ENCODE measurements around the gene C17orf67. TPM values are rescaled to one million over a fixed set of nuclear protein-coding genes. Genes with fewer than 3 reads are reported as not detected.

The C17orf67 gene
- total and polyA plus RNA-seq, 7 donors = 0.14 to 1.1 (median 0.25) TPM; not detected in 1

- Histone ChIP-seq H3K4me1 (peaks cover 4% of the 10 kb centered on the region), H3K9me3 (no peaks in the 10 kb centered on the region), H3K27me3 (ENCODE audit: insufficient read depth in 3 of 3, low read length in 2 of 3) (no peaks in the 10 kb centered on the region), H3K27ac (no peak overlapping the region), H3K36me3 (ENCODE audit: insufficient read depth in 1 of 2, low read depth in 1 of 2) (no peaks in the 10 kb centered on the region), H3K4me3 (no peak overlapping the region)
- TF ChIP-seq CTCF (IDR thresholded peaks at IDR 0.05) = no peak
- ATAC-seq = no peak
- intact Hi-C loops (cut with DNase I) = no loop called here
- DNase-seq = no peak
These were observed 16.7 kb downstream of the C17orf67 start for GRCh38 chr17:56817066-56817465.

GRCh38 chr17:56815711-56816110, 18.0 kb downstream of the C17orf67 start:
- Histone ChIP-seq H3K4me1 (peaks cover 4% of the 10 kb centered on the region), H3K27ac (no peak overlapping the region), H3K27me3 (ENCODE audit: insufficient read depth in 3 of 3, low read length in 2 of 3) (no peaks in the 10 kb centered on the region), H3K4me3 (no peak overlapping the region), H3K9me3 (no peaks in the 10 kb centered on the region), H3K36me3 (ENCODE audit: insufficient read depth in 1 of 2, low read depth in 1 of 2) (no peaks in the 10 kb centered on the region)
- WGBS, 3 donors = 70 to 77% (median 71%) methylated on average over 6 of the region's 6 CpGs
- TF ChIP-seq CTCF (IDR thresholded peaks at IDR 0.05) = no peak
- DNase-seq (no peak), ATAC-seq (no peak)
- intact Hi-C loops (cut with DNase I) = no loop called here

DNA sequence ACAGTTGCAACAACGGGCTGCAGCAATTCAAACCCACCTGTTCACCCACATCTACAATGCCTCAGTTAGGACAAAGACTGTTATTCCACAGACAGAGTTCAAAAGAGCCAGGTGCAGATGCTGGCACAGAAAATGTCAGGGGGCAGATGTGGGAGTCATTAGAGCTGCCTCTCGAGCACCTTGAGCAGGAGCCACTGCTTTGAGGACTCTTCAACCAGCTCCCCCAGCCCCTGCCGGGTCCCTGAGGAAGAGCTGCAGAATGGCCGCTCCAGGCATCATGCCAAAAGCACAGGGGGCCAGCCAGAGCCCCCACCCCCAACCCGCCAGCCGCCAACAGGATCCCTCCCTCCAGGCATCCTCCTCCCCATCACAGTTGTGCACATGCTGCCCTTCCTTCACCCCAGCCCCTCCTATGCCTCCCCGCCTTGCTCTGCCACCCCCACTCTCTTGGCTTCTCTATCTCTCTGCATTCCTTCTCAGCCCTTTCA, 20.8 kb downstream of the C17orf67 start:
- Histone ChIP-seq H3K27me3 (ENCODE audit: insufficient read depth in 3 of 3, low read length in 2 of 3) (no peaks in the 10 kb centered on the region), H3K4me1 (no peaks in the 10 kb centered on the region), H3K4me3 (no peak overlapping the region), H3K36me3 (ENCODE audit: insufficient read depth in 1 of 2, low read depth in 1 of 2) (no peaks in the 10 kb centered on the region), H3K27ac (no peak overlapping the region), H3K9me3 (no peaks in the 10 kb centered on the region)
- ATAC-seq (no peak), DNase-seq (no peak)
- no peak for TF ChIP-seq CTCF (IDR thresholded peaks at IDR 0.05)
- WGBS, 3 donors = 34 to 52% (median 37%) methylated on average over 6 to 7 of the region's 7 CpGs
- intact Hi-C loops (cut with DNase I) = no loop called here

DNA sequence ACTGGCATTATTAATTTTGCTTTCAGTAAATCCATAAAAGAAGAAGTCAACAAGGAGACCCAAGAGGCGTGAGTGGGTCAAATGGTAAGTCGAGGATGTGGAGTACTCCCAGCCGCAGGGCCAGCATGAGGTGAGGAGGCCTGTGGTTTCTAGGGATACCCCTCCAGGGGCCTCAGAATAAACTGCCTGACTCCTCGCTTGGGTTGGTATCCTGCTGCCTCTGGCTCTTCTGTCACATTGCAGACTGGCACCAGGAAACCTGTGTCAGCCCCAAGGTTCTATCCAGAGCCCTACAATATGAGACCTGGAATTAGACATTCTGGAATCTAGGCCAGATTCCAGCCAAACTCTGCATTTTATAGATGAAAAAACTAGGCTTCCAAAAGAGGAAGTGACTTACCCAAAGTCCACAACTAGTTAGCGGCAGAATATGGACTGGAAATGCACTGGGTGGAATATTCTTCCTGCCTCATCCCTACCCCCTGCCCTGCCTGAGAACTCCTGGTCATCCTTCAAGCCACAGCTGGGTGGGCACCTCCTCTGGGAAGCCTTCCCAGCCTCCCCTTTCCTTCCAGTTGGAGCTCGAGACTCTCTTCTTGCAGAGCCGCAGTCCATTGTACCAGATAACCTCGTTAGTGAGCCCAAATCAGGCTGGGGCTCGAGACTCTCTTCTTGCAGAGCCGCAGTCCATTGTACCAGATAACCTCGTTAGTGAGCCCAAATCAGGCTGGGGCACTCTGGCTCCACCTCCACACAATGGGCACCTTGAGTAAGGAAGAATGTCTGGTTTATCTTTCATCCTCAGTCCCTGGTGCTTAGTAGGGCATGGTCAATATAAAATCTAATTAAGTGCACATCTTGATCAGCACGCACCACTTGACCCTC, 22.6 kb downstream of the C17orf67 start:
- Histone ChIP-seq H3K9me3 (no peaks in the 10 kb centered on the region), H3K27ac (no peak overlapping the region), H3K4me3 (no peak overlapping the region), H3K27me3 (ENCODE audit: insufficient read depth in 3 of 3, low read length in 2 of 3) (no peaks in the 10 kb centered on the region), H3K36me3 (ENCODE audit: insufficient read depth in 1 of 2, low read depth in 1 of 2) (no peaks in the 10 kb centered on the region), H3K4me1 (no peaks in the 10 kb centered on the region)
- intact Hi-C loops (cut with DNase I) = no loop called here
- WGBS, 3 donors = 84 to 90% (median 87%) methylated on average over 12 of the region's 12 CpGs
- DNase-seq (no peak), ATAC-seq (no peak)
- no peak for TF ChIP-seq CTCF (IDR thresholded peaks at IDR 0.05)
